WTC11 (cell line): ENCODE results near the gene FOXK1. TPM values are rescaled to one million over a fixed set of nuclear protein-coding genes. Genes with fewer than 3 reads are reported as not detected.

ENCODE experiments used
- ATAC-seq: fragments of 200-7000 bp; cut with Tn5 transposase; 2 replicates; pipeline ENCODE4 v1.10.0; 2021; ENCODE audit warnings: mild to moderate bottlenecking, moderate library complexity
- CTCF ChIA-PET: fragments of 300-600 bp; sonication (Branson Sonifier 250); formaldehyde crosslinking; loops from one replicate; lab custom pipeline; 2021; ENCODE audit warnings: antibody characterized with exemption; lab: Charles Lee
- POLR2A ChIA-PET: fragments of 350-600 bp; sonication (Branson Sonifier 250); formaldehyde crosslinking; loops from one replicate; lab custom pipeline; 2021; ENCODE audit warnings: antibody characterized with exemption; lab: Charles Lee
- DNase-seq: peaks from one replicate; pipeline ENCODE4 v3.0.0; 2021; ENCODE audit warnings: low spot score
- H3K27ac Mint-ChIP-seq: 2 replicates; pipeline ENCODE4 v1.8.0; 2021; ENCODE audit warnings: mixed read lengths
- H3K27me3 Mint-ChIP-seq: 2 replicates; pipeline ENCODE4 v1.8.0; 2021; ENCODE audit warnings: low read depth, mild to moderate bottlenecking, moderate library complexity, mixed read lengths
- H3K36me3 Mint-ChIP-seq: 2 replicates; pipeline ENCODE4 v1.8.0; 2021; ENCODE audit warnings: mixed read lengths
- H3K4me1 Mint-ChIP-seq: 2 replicates; pipeline ENCODE4 v1.8.0; 2022; ENCODE audit warnings: mixed read lengths
- H3K4me3 Mint-ChIP-seq: 2 replicates; pipeline ENCODE4 v1.8.0; 2021; ENCODE audit warnings: mild to moderate bottlenecking, moderate library complexity, mixed read lengths
- H3K9me3 Mint-ChIP-seq: 2 replicates; pipeline ENCODE4 v1.8.0; 2021; ENCODE audit warnings: mixed read lengths
- CTCF ChIP-seq: fragments of 200-600 bp; IDR thresholded peaks from 2 replicates; pipeline ENCODE4 v1.8.0; 2022; ENCODE audit warnings: antibody characterized with exemption
- FOXJ3 ChIP-seq: sonication (generic); formaldehyde crosslinking; IDR thresholded peaks from 2 replicates; pipeline ENCODE4 v1.9.0; 2021; ENCODE audit warnings: missing genetic modification reagents, mild to moderate bottlenecking, borderline replicate concordance
- FOXK1 ChIP-seq: sonication (generic); formaldehyde crosslinking; IDR thresholded peaks from 2 replicates; pipeline ENCODE4 v1.8.0; 2022; ENCODE audit warnings: mild to moderate bottlenecking, moderate library complexity, missing genetic modification reagents
- FOXP1 ChIP-seq: sonication (generic); formaldehyde crosslinking; IDR thresholded peaks from 2 replicates; pipeline ENCODE4 v1.8.0; 2022; ENCODE audit warnings: missing genetic modification reagents, mild to moderate bottlenecking, moderate library complexity, borderline replicate concordance
- GABPB1 ChIP-seq: sonication (generic); formaldehyde crosslinking; IDR thresholded peaks from 2 replicates; pipeline ENCODE4 v1.8.1; 2023; ENCODE audit warnings: mild to moderate bottlenecking, missing genetic modification reagents
- NFATC4 ChIP-seq: fragments of 250-450 bp; sonication (Bioruptor Pico); IDR thresholded peaks from 2 replicates; pipeline ENCODE4 v1.9.0; 2021; ENCODE audit warnings: mild to moderate bottlenecking
- NR2C2 ChIP-seq: sonication (generic); formaldehyde crosslinking; IDR thresholded peaks from 2 replicates; pipeline ENCODE4 v1.8.0; 2022; ENCODE audit warnings: mild to moderate bottlenecking, missing genetic modification reagents
- PRRX2 ChIP-seq: fragments of 250-450 bp; sonication (Bioruptor Pico); IDR thresholded peaks from 2 replicates; pipeline ENCODE4 v1.8.0; 2021; ENCODE audit warnings: mild to moderate bottlenecking
- TEAD4 ChIP-seq: sonication (generic); formaldehyde crosslinking; IDR thresholded peaks from 2 replicates; pipeline ENCODE4 v1.8.0; 2022; ENCODE audit warnings: mild to moderate bottlenecking, missing genetic modification reagents
- TP53 ChIP-seq: sonication (generic); formaldehyde crosslinking; IDR thresholded peaks from 2 replicates; pipeline ENCODE4 v1.8.1; 2023; ENCODE audit warnings: mild to moderate bottlenecking, missing genetic modification reagents
- ZBTB21 ChIP-seq: sonication (generic); formaldehyde crosslinking; IDR thresholded peaks from 2 replicates; pipeline ENCODE4 v1.8.1; 2023; ENCODE audit warnings: mild to moderate bottlenecking, missing genetic modification reagents, borderline replicate concordance
- ZNF281 ChIP-seq: sonication (generic); formaldehyde crosslinking; IDR thresholded peaks from 2 replicates; pipeline ENCODE4 v1.8.0; 2023; ENCODE audit warnings: mild to moderate bottlenecking, missing genetic modification reagents
- ZNF396 ChIP-seq: fragments of 250-450 bp; sonication (Bioruptor Pico); IDR thresholded peaks from 2 replicates; pipeline ENCODE4 v1.8.0; 2021; ENCODE audit warnings: mild to moderate bottlenecking, moderate library complexity, borderline replicate concordance
- ZNF532 ChIP-seq: fragments of 250-450 bp; sonication (Bioruptor Pico); IDR thresholded peaks from 2 replicates; pipeline ENCODE4 v1.9.0; 2021; ENCODE audit warnings: mild to moderate bottlenecking, borderline replicate concordance
- total RNA-seq: library from RNA; stranded (reverse); gene quantifications from 3 replicates; pipeline ENCODE4 v1.2.3, GENCODE V29; 2021
- TF ChIP-seq, protein P1 (sequence below): sonication (generic); formaldehyde crosslinking; IDR thresholded peaks from 2 replicates; pipeline ENCODE4 v1.8.0; 2022; ENCODE audit warnings: mild to moderate bottlenecking, missing genetic modification reagents
- TF ChIP-seq, protein P2 (sequence below): sonication (generic); formaldehyde crosslinking; conservative IDR thresholded peaks from 2 replicates; pipeline ENCODE4 v1.8.1; 2023; ENCODE audit warnings: mild to moderate bottlenecking, low read depth, missing genetic modification reagents, moderate library complexity

The FOXK1 gene
- total RNA-seq, 1 experiment from 2014 or later, result 21.9 TPM

- Mint-ChIP-seq H3K4me3 (no peak overlapping the region), H3K4me1 (no peaks in the 10 kb centered on the region), H3K36me3 (peaks cover 3% of the 10 kb centered on the region; the same call in 1 of the 2 replicates), H3K27ac (no peak overlapping the region)
- peak; percentile 56 for DNase-seq
- POLR2A ChIA-PET, result no interaction called here
- TF ChIP-seq NR2C2 (CRISPR knock-in tag), result no peak
- no peak for TF ChIP-seq ZNF281
- no peak for TF ChIP-seq ZNF396 (CRISPR knock-in tag)
- TF ChIP-seq CTCF, result peak; percentile 19; the same call in 1 of the 2 replicates
- TF ChIP-seq, all 79 proteins: peak for 1
- peaks cover 7% of the 10 kb centered on the region for H3K9me3 Mint-ChIP-seq
- CTCF ChIA-PET, result interaction anchor here (0.7 to 3.4 kb wide), 11 partner anchors 10 to 273 kb away, joined by 3 to 47 read pairs (median 4); partner anchors contain the start of gene RADIL
- peaks cover 4% of the 10 kb centered on the region; the same call in 1 of the 2 replicates for H3K27me3 Mint-ChIP-seq
- ATAC-seq, result peak; percentile 72
Observed at GRCh38 chr7:4815609-4816418, 133.7 kb downstream of the FOXK1 start.

DNA sequence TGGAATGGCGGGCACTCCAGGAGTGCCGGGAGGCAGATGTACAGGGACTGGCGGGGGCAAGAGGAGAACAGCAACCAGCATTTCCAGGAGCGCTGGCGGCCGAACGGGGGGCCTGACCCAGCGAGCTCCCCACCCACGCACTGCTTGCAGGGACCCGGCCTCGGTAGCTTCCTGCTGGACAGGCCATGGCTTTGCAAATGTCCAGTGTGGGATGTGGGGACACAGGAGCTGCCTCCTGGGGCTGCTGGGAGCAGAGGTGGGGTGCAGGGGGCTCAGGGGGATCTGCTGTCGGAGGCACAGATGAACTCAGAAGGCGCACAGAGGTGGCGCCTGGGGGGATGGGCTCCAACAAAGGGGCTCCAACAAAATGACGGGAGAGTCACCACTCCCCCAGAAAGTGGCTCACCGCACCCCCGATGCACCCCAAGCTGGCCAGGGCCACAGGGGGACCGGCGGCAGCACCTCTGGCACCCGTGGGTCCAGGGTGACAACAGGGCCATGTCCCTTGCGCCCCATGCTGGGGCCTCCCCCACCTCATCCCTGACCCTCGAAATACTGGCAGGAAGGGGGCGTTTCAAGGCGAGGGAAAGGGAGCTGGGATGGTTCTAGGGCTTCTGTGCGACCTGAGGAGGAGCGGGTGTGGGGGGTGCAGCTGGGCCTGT, 134.5 kb downstream of the FOXK1 start:
- H3K27ac Mint-ChIP-seq, result no peak overlapping the region

DNA sequence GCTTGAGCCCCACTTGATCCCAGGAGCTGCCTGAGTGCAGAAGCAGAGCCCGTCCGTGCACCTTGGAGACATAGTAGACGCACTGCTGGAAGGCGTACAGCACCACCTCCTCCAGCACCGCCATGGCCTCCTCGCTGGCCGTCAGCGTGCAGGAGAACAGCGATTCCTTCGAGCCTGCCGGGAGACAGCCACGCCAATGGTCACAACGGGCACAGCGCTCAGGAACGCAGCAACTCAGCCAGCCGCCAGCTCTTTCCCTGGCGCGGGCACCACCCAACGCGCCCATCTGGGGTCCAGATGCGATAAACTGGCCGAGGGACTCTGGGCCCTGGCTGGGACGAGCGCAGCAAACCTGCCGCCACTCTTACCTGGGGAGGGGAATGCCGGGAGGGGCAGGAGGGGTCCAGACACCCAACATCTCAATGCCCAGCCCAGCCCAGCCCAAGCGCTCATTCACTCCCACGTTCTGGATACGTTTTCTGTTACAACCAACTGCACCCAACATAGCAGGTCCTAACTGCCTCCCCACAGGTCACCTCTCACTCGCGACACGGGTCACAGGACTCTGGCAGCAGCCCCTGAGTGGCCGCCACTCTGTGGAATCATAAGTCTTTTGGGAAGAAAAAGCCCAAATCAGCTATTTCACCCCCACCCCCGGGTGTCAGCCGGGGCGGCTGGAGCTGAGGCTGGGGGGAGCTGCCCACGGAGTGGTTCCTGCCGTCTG, 135.2 kb downstream of the FOXK1 start:
- no peak for ATAC-seq
- Mint-ChIP-seq H3K27ac (no peak overlapping the region), H3K36me3 (peaks cover 3% of the 10 kb centered on the region; the same call in 1 of the 2 replicates), H3K27me3 (peaks cover 4% of the 10 kb centered on the region; the same call in 1 of the 2 replicates), H3K9me3 (peaks cover 7% of the 10 kb centered on the region), H3K4me1 (no peaks in the 10 kb centered on the region), H3K4me3 (no peak overlapping the region)
- DNase-seq, result no peak
- CTCF ChIA-PET, result interaction anchor here (0.8 to 4.7 kb wide), 6 partner anchors 13 to 66 kb away, joined by 3 to 47 read pairs (median 10); partner anchors contain the start of gene RADIL
- POLR2A ChIA-PET, result no interaction called here
- TF ChIP-seq GABPB1 (CRISPR knock-in tag) (no peak), ZBTB21 (CRISPR knock-in tag) (no peak), PRRX2 (CRISPR knock-in tag) (no peak), TP53 (no peak), ZNF532 (CRISPR knock-in tag) (no peak), FOXK1 (CRISPR knock-in tag) (no peak), FOXJ3 (no peak), TEAD4 (no peak)
- TF ChIP-seq, protein P1, sequence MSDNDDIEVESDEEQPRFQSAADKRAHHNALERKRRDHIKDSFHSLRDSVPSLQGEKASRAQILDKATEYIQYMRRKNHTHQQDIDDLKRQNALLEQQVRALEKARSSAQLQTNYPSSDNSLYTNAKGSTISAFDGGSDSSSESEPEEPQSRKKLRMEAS (CRISPR knock-in tag), result no peak
- TF ChIP-seq, protein P2, sequence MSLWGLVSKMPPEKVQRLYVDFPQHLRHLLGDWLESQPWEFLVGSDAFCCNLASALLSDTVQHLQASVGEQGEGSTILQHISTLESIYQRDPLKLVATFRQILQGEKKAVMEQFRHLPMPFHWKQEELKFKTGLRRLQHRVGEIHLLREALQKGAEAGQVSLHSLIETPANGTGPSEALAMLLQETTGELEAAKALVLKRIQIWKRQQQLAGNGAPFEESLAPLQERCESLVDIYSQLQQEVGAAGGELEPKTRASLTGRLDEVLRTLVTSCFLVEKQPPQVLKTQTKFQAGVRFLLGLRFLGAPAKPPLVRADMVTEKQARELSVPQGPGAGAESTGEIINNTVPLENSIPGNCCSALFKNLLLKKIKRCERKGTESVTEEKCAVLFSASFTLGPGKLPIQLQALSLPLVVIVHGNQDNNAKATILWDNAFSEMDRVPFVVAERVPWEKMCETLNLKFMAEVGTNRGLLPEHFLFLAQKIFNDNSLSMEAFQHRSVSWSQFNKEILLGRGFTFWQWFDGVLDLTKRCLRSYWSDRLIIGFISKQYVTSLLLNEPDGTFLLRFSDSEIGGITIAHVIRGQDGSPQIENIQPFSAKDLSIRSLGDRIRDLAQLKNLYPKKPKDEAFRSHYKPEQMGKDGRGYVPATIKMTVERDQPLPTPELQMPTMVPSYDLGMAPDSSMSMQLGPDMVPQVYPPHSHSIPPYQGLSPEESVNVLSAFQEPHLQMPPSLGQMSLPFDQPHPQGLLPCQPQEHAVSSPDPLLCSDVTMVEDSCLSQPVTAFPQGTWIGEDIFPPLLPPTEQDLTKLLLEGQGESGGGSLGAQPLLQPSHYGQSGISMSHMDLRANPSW (CRISPR knock-in tag), result no peak

More for the DNA sequence above, 134.5 kb downstream of the FOXK1 start:
- TF ChIP-seq NFATC4 (no peak), FOXP1 (CRISPR knock-in tag) (0 out of 2 replicates have a peak, but pooled peaks have one; percentile 24)
- Mint-ChIP-seq H3K27me3 (peaks cover 4% of the 10 kb centered on the region; the same call in 1 of the 2 replicates), H3K36me3 (peaks cover 3% of the 10 kb centered on the region; the same call in 1 of the 2 replicates), H3K9me3 (peaks cover 7% of the 10 kb centered on the region), H3K4me1 (no peaks in the 10 kb centered on the region), H3K4me3 (no peak overlapping the region)
- ATAC-seq (no peak), DNase-seq (no peak)
- POLR2A ChIA-PET, result no interaction called here
- CTCF ChIA-PET, result interaction anchor here (0.8 to 4.7 kb wide), 8 partner anchors 13 to 67 kb away, joined by 3 to 47 read pairs (median 10); partner anchors contain the start of gene RADIL
